HG03280 (cell line): Measurements from ENCODE around the gene SPRED3.

Experiments
- ATAC-seq: cut with Tn5 transposase; IDR thresholded peaks from one replicate; pipeline ENCODE4 v1.9.1; 2021; ENCODE audit warnings: mild to moderate bottlenecking, moderate library complexity; ENCODE audit not compliant: unreplicated experiment

SPRED3 gene

DNA sequence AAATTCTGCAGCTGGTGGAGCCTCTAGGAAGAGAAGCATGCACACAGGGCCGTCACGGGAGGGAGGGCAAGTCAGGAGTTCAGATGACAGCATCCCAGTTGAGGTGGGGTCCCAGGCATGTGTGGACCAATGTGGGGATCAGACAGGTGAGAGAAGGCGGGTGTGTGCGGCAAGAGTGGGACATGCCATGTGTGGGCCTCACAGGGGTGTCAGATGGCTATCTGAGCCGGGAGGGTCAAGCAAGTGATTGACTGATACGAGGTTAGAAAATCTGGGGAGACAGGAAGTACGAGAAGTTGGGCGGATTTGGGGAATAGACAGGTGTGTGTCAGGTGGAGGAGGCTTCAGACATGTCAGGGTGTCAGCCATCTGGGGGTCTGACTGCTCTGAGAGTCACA lies 28.6 kb downstream of the SPRED3 start:
- ATAC-seq: no peak

DNA sequence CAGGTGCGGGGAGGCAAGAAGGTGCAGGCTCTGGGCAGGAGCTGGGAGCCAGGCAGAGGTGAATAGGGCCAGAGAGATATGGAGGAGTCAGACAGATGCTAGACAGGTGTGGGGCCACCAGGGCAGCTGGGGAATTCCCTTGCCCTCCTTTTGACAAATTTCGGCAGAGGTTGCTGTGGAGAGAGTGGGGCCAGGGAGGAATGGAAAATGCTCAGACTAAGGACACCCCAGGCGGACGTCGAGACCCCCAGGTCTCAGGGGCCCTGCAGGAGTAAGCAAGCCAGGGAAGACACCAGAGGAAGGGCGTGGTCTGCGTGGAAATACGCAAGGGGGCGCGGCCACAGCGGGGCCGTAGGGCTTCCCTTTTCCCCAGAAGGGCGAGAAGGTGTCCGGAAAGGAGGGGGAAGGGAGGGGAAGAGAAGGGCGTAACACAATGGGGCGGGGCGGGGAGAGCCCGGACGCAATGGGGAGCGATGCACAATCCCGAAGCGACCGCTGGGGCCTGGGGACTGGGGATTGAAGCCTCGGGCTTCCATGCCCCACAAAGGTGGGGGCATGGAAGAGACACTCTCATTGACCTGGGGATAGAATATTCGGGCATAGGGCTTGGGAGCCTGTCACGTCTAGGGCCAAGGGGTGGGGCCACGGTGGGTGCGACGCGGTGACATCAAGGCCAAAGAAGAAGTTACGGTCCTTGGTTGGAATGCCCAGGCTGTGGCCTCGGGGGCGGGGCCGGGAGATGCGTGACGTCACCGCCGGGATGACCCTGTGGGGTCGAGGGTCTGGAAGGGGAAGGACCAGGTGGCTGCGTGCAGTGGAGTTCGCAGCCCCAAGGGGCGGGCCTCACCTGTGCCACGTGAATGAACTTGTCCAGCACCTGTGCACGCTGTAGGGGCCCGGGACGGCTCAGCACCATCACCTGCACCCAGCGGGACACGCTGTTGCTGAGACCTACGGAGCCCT lies 29.3 kb downstream of the SPRED3 start:
- ATAC-seq: no peak

DNA sequence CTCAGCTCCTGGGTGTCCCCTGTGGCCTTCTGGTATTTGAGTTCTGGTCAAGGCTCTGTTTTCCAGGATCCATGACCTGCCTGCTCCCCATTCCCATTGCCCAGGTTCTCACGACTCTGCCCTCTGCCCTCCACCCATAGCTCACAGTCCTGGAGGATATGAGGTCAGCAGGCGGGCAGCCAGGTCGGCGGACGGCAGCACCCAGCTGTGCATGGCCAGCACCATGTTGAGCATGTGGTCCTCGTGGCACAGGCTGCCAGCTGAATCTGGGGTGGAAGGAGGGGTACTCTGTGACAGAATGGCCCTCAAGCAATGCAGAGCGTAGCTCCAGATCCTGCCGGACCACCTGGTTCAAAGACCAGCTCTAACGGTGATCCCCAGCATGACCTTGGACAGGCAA lies 32.4 kb downstream of the SPRED3 start:
- no peak for ATAC-seq

DNA sequence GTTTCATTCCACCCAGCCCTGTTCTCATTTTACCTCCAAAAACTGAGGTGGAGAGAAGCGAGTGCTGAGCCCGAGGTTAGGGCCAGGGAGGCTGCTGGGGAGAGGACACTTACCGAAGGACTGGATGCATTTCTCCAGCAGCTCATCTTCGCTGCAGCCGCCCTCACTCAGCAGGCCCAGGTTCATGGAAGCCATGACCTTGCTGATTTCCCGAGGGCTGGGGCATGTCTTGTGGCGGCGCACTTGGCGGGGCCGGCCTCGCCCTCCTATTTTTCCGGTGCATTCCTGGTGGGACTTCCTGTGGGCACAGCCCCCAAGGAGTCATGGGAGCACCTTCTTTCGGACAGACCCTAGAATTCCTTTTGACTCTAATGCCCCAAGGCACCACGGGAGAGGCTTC lies 33.4 kb downstream of the SPRED3 start:
- no peak for ATAC-seq

DNA sequence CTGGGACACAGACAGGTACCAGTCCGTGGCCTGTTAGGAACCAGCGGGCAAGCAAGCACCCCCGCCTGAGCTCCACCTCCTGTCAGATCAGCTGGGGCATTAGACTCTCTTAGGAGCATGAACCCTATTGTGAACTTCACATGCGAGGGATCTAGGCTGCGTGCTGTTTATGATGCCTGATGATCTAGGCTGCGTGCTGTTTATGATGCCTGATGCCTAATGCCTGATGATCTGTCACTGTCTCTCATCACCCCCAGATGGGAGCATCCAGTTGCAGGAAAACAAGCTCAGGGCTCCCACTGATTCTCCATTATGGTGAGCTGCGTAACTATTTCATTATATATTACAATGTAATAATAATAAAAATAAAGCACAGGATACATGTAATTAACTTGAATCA lies 33.9 kb downstream of the SPRED3 start:
- no peak for ATAC-seq

DNA sequence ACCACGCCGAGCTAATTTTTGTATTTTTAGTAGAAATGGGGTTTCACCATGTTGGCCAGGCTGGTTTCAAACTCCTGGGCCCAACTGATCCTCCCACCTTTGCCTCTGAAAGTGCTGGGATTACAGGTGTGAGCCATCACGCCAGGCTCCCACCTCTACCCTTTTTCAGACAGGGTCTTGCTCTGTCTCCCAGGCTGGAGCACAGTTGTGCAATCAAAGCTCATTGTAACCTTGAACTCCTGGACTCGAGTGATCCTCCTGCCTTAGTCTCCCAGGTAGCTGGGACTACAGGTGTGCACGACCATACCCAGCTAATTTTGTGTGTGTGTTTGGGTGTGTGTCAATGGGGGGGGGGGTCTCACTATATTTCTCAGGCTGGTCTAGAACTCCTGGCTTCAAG lies 35.8 kb downstream of the SPRED3 start:
- ATAC-seq: no peak

DNA sequence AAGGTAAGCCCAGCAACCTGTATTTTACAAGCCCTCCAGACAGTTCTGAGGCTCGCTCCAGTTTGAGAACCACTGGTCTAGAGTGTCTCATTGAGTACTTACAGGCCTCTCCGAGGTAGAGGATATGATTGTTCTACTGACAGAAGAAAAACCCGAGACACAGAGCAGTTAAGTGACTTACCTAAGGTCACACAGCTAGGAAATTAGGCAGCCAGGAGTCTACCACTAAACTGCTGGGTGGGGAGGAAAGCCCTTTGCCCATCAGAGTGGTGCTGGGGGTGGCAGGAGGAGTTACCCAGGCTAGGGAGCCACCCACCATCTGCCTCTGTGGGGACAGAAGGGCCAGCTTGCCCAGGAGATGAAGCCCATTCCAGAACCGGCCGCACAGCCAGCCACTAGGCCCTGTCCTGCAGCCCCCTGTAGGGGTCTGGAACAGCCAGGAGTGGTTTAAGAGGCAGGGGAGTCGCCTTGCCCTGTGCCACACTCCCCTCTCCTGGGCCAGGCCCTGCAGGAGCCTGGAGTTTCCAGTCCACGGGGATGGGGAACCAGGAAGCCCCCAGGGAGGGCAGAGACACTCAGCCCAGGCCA lies 36.8 kb downstream of the SPRED3 start:
- ATAC-seq: no peak

DNA sequence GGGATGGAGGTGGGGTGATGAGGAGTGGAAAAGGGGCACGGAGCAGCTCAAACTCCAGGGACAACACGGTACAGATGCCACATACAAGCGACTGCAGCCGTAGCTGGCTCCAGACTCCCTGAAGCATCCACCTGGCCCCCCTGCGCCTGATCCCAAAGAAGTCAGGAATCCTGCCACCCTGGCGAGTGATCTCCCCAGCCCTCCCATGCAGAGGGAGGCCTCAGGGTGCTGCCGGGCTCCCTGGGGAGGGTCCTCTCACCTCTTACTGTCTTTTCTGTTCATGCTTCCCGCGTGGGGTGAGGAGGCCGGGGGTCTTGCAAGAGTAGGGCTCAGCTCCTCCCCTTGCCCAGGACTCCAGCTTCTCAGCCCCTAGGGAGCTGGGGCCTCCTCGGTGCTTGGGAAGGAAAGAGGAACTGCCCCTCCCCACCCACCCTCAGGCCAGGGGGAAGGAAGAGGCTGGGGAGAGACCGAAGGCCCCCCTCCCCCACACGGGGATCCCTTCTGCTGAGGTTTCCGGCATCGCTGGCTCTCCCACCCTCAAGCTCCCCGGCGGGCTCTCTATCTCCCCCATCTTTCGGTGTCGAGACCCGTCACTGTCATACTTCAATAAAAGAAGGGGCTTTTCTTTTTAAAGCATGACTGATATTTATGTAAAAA lies 37.4 kb downstream of the SPRED3 start, which contains the start of gene RASGRP4:
Gene RASGRP4 (minus strand): TSS at position 410 of the 657 bp plus-strand sequence. CDS start 128 bp downstream, at position 282.
- ATAC-seq: no peak

DNA sequence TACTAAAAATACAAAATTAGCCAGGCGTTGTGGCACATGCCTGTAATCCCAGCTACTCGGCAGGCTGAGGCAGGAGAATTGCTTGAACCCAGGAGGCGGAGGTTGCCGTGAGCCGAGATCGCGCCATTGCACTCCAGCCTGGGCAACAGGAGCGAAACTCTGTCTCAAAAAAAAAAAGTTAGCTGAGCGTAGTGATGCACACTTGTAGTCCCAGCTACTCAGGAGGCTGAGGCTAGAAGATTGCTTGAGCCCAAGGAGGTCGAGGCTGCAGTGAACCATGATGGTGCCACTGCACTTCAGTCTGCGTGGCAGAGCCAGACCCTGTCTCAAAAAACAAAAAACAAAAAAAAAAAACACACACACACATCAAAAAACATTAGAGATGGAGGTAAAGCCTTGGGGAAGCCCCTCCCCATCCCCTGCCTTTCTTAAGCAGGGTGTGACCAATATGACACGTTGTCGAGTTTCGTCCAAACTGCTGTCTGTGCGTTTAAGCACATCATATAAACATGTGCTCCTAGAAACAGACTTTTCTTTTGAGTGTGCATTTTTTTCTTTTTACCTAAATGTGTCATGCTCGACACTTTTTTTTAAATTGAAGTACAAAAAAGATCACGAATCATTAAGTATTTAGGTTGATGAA lies 38.7 kb downstream of the SPRED3 start:
- ATAC-seq: peak; percentile 78

DNA sequence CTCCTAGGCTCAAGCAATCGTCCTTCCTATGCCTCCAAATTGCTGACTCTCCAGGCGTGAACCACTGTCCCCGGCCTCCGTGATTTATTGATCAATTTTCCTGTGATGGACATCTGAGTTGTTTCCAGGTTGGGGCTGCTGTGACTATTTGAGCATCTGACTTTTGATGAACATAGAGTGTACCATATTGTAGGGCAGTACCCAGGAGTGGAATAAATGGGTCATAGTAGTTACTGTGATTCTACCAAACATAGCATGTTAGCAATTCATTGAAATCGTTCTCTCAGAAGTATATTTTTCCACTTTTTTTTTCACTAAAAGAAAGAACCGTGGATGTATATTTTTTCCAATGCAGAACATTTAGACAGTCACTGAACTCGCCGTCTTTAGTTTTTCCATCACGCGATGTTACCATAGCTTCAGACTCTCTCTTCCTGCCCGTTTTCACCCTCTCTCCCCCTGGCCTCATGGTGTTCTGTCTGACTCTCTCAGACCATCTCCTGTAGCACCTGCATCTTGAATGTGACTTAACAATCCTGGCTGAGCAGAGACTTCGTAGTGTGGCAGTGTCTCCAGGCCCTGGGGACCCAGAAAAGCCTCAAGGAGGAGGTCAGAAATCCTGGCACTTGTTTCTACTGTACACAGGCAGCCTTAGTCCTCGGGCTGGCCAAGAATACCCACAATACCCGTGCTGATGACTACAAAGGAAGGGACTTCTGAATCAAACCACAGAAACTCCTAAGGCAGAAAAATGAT lies 40.7 kb downstream of the SPRED3 start:
- no peak for ATAC-seq

DNA sequence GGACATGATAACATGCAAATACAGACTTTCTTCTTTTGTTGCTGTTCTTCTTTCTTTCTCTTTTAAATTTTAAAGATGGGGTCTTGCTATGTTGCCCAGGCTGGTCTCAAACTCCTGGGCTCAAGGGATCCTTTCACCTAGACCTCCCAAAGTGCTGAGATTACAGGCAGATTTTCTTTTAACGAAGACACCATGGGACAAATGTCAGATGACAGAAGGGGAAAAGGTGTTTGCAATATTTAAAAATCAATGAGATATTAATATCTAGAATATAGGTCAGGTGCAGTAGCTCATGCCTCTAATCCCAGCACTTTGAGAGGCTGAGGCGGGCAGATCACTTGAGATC lies 41.3 kb downstream of the SPRED3 start:
- ATAC-seq: no peak

DNA sequence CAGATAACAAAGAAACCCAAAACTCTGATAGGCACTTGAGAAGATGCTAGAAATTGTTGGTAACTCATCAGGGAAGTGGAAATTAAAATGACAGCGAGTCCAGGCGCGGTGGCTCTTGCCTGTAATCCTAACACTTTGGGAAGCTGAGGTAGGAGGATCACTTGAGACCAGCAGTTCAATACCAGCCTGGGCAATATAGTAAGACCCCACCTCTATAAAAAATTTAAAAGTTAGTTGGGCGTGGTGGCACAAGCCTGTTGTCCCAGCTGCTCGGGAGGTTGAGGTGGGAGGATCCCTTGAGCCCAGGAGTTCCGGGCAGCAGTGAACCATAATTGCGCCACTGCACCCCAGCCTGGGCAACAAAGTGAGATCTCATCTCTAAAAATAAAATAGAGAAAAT lies 42.4 kb downstream of the SPRED3 start:
- ATAC-seq: no peak

DNA sequence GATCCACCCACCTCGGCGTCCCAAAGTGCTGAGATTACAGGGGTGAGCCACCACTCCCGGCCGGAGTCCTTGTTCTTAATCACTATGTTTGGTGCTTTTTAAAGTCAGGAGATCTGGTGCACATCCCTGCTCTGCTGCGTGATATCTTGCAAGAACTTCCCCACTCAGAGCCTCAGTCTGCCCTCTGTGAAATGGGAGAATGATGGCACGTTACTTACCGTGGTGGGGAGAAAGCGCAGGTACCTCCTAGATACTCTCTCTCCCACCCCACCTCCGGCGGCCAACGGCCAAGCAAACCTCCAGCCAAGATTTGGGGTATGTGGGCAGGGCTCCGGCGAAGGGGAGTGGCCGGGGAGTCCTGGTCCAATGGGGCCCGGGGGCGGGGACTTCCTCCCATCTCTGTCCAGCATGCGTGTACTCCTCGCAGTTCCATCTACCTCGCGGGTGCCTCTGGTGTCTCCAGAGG lies 44.8 kb downstream of the SPRED3 start, which contains the start of gene RYR1:
Gene RYR1 (plus strand): TSS at position 424 of the 466 bp plus-strand sequence. CDS start 139 bp downstream, outside the sequence.
- ATAC-seq: no peak

DNA sequence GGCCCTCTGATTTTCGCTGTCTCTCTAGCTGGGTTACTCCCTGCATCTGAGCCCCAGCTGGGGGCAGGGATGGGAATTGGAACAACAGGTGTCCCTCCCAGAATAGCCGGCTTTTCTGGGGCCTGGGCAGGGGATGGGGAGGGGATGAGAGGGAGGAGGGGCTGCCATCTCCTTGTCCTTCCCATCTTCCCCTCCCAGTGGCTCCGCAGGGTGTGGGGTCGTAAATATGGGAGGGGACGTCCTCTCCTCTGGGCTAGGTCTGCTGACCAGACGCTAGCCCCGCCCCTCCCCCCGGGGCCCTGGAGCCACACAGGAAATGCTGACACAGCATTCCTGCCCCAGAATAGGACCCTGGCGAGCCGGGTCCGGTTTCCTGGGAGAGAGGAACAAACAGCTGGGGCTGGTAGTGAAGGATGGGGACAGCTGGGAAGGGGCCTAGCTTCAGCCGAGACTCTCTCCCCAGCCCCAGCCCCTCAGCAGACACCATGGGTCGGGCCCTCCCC lies 46.1 kb downstream of the SPRED3 start:
- ATAC-seq: no peak

DNA sequence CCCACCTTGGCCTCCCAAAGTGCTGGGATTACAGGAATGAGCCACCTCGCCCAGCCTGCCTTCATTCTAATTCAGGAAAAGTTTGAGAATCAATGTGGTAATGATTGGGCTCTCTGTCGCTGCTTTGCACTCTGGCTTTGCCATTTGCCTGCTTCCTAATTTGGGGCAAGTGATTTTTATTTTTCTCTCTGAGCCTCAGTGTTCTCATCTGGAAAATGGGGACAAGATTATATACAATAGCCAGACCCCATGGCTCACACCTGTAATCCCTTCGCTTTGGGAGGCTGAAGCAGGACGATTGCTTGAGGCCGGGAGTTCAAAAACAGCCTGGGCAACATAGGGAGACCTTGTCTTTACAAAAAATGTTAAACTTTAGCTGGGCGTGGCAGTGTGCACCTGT lies 48.8 kb downstream of the SPRED3 start:
- ATAC-seq: no peak

DNA sequence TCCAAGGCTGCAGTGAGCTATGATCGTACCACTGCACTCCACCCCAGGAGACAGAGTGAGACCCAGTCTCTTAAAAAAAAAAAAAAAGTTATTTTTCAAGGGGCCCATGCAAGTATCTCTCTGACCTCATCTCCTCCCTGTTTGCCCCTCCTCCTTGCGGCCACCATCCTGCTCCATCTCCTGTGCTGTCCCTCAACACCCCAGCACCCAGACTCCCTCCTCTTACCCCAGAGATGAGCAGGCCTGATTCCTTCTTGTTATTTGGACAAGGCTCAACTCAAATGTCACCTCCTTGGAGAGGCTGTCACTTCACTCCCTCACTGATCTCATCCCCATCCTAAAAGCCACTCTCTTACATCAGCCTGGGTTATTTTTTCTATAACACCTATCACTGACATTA lies 49.4 kb downstream of the SPRED3 start:
- no peak for ATAC-seq

DNA sequence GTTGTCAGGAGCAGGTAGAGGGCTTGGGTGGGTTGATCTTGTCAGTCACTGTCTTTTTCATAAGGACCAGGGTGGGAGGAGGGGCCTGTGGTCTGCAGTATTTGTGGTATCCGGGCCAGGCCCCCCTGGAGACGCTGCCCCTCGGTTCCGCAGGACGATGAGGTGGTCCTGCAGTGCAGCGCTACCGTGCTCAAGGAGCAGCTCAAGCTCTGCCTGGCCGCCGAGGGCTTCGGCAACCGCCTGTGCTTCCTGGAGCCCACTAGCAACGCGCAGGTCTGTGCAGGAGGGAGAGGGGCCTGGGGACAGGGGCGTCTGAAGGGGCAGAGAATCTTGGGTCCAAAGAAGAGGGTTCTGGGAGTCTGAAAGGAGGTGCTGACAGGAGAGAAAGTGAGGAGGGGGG lies 52.1 kb downstream of the SPRED3 start:
- no peak for ATAC-seq

DNA sequence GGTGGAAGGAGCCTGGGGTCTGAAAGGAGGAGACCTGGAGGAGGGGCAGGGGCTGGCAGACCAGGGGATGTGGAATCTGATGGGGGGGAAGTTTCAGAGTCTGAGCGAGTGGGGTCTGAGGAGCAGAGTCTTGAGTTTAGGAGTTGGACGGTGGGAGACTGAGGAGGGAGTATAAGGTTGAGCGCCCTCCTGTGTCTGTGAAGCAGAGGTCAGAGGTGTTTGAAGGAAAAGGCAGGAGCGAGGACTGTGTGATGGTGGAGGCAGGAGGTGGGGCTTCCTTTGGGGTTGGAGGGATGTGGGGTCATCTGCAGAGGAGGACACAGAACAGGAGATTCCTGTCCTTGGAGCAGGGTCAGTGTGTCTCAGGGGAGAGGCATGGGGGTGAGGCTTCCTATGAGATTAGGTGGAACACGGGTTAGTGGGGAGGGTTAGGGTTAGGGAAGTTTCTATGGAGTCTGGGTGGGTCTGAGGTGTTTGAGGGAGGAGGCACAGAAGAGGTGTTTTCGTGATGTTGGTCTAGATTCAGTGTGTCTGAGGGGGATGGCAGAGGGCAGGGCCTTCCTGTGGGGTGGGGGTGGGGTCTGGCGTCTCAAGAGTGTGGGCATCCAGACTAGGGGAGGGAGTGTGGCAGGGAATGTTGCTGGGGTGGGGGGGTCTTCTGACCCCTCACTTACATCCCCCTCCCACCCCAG lies 53.3 kb downstream of the SPRED3 start:
- no peak for ATAC-seq

DNA sequence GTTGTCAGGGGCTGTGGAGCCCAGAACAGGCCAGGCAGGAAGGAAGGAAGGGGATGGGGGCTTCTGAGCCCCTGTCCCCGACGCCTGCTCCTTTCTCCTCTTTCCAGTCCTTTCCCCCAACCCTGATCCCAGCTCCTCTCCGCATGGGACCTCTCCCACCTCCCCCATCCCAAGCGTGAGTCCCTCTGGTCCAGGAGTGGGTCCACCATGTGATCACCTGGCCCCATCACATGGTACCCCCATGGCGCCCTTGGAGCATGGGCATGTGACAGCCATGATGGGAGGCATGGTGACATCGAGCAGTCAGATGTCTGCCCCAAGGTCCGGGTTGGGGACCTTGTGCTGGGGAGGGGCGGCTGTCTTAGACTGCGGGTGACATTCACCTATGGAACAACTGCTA lies 54.2 kb downstream of the SPRED3 start:
- ATAC-seq: no peak
